ENCODE measurements around the gene TTLL9. TPM values are rescaled to one million over a fixed set of nuclear protein-coding genes. Genes with fewer than 3 reads are reported as not detected.

Gene TTLL9
- total and polyA plus RNA-seq, 2 of the 13 experiments (the other 11 are each of a cell fraction or from before 2014, with no cell fraction given), result not detected

DNA sequence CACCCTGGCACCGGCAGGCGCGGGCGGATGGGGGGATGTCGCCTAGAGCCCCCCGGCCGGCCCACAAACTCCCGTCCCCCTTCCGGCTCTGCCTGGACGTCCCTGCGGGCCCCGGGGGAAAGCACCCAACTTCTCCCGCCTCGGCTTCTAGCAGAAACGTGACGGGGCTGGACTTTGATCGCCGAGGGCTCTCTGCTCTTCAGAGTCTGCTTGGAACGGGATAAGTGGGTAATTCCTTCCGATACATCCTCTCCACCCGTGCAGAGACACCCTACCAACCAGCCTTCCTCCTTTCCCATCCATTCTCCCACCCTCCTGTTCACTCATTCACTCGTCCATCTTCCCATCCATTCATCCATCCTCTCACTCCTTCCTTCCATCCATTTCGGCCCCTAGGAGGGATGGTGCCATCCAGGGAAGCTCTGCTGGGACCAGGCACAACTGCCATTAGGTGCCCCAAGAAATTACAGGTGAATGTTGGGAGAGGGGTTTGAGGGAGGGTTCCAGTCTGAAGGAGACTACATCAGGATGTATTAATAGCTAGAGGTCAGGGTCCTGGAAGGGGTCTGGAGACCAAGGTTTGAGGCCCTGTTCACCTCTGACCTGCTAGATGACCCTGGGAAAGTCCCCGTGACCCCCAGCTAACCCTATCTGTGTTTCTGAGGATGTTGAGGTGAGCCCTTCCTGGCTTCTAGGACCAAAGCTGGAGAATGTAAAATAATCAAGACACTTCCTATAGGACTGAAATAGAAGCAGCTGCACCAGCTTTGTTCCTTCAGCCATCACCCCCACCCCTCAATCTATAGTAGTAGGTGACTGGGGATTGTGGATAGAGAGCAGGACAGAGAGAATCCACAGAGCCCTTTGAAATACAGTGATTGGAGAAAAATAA lies 538 bp downstream of the TTLL9 start (continued):
- TF ChIP-seq, protein P1, sequence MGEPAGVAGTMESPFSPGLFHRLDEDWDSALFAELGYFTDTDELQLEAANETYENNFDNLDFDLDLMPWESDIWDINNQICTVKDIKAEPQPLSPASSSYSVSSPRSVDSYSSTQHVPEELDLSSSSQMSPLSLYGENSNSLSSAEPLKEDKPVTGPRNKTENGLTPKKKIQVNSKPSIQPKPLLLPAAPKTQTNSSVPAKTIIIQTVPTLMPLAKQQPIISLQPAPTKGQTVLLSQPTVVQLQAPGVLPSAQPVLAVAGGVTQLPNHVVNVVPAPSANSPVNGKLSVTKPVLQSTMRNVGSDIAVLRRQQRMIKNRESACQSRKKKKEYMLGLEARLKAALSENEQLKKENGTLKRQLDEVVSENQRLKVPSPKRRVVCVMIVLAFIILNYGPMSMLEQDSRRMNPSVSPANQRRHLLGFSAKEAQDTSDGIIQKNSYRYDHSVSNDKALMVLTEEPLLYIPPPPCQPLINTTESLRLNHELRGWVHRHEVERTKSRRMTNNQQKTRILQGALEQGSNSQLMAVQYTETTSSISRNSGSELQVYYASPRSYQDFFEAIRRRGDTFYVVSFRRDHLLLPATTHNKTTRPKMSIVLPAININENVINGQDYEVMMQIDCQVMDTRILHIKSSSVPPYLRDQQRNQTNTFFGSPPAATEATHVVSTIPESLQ (CRISPR knock-in tag; conservative IDR thresholded peaks at IDR 0.05), result no peak
- TF ChIP-seq, protein P2, sequence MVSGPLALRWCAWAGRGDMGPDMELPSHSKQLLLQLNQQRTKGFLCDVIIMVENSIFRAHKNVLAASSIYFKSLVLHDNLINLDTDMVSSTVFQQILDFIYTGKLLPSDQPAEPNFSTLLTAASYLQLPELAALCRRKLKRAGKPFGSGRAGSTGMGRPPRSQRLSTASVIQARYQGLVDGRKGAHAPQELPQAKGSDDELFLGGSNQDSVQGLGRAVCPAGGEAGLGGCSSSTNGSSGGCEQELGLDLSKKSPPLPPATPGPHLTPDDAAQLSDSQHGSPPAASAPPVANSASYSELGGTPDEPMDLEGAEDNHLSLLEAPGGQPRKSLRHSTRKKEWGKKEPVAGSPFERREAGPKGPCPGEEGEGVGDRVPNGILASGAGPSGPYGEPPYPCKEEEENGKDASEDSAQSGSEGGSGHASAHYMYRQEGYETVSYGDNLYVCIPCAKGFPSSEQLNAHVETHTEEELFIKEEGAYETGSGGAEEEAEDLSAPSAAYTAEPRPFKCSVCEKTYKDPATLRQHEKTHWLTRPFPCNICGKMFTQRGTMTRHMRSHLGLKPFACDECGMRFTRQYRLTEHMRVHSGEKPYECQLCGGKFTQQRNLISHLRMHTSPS (CRISPR knock-in tag; IDR thresholded peaks at IDR 0.05; ENCODE audit: low read depth), result no peak
- TF ChIP-seq, protein P3, sequence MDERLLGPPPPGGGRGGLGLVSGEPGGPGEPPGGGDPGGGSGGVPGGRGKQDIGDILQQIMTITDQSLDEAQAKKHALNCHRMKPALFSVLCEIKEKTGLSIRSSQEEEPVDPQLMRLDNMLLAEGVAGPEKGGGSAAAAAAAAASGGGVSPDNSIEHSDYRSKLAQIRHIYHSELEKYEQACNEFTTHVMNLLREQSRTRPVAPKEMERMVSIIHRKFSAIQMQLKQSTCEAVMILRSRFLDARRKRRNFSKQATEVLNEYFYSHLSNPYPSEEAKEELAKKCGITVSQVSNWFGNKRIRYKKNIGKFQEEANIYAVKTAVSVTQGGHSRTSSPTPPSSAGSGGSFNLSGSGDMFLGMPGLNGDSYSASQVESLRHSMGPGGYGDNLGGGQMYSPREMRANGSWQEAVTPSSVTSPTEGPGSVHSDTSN (CRISPR knock-in tag; IDR thresholded peaks at IDR 0.05), result no peak
- TF ChIP-seq, protein P4, sequence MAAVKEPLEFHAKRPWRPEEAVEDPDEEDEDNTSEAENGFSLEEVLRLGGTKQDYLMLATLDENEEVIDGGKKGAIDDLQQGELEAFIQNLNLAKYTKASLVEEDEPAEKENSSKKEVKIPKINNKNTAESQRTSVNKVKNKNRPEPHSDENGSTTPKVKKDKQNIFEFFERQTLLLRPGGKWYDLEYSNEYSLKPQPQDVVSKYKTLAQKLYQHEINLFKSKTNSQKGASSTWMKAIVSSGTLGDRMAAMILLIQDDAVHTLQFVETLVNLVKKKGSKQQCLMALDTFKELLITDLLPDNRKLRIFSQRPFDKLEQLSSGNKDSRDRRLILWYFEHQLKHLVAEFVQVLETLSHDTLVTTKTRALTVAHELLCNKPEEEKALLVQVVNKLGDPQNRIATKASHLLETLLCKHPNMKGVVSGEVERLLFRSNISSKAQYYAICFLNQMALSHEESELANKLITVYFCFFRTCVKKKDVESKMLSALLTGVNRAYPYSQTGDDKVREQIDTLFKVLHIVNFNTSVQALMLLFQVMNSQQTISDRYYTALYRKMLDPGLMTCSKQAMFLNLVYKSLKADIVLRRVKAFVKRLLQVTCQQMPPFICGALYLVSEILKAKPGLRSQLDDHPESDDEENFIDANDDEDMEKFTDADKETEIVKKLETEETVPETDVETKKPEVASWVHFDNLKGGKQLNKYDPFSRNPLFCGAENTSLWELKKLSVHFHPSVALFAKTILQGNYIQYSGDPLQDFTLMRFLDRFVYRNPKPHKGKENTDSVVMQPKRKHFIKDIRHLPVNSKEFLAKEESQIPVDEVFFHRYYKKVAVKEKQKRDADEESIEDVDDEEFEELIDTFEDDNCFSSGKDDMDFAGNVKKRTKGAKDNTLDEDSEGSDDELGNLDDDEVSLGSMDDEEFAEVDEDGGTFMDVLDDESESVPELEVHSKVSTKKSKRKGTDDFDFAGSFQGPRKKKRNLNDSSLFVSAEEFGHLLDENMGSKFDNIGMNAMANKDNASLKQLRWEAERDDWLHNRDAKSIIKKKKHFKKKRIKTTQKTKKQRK (IDR thresholded peaks at IDR 0.05; ENCODE audit: low read length), result no peak
- TF ChIP-seq EZH2 (conservative IDR thresholded peaks at IDR 0.05; ENCODE audit: low read depth, low read length) (peak; percentile 86; the same call in 1 of the 2 replicates), ZMYM4 (CRISPR knock-in tag; IDR thresholded peaks at IDR 0.05) (no peak), POLR2G (IDR thresholded peaks at IDR 0.05; ENCODE audit: low read depth, low read length) (no peak), CENPT (CRISPR knock-in tag; IDR thresholded peaks at IDR 0.05; ENCODE audit: low read depth) (no peak), ZNF883 (CRISPR knock-in tag; IDR thresholded peaks at IDR 0.05; ENCODE audit: not compliant biosample characterization) (no peak), LCORL (IDR thresholded peaks at IDR 0.05) (no peak), LCORL (CRISPR knock-in tag; IDR thresholded peaks at IDR 0.05) (0 out of 2 replicates have a peak, but pooled peaks have one; percentile 28), SP140L (CRISPR knock-in tag; IDR thresholded peaks at IDR 0.05; ENCODE audit: borderline replicate concordance) (no peak), ISL2 (CRISPR knock-in tag; IDR thresholded peaks at IDR 0.05) (peak; percentile 12; the same call in 1 of the 2 replicates)
- TF ChIP-seq, protein P5, sequence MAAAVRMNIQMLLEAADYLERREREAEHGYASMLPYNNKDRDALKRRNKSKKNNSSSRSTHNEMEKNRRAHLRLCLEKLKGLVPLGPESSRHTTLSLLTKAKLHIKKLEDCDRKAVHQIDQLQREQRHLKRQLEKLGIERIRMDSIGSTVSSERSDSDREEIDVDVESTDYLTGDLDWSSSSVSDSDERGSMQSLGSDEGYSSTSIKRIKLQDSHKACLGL (CRISPR knock-in tag; IDR thresholded peaks at IDR 0.05), result no peak
- TF ChIP-seq, protein P6, sequence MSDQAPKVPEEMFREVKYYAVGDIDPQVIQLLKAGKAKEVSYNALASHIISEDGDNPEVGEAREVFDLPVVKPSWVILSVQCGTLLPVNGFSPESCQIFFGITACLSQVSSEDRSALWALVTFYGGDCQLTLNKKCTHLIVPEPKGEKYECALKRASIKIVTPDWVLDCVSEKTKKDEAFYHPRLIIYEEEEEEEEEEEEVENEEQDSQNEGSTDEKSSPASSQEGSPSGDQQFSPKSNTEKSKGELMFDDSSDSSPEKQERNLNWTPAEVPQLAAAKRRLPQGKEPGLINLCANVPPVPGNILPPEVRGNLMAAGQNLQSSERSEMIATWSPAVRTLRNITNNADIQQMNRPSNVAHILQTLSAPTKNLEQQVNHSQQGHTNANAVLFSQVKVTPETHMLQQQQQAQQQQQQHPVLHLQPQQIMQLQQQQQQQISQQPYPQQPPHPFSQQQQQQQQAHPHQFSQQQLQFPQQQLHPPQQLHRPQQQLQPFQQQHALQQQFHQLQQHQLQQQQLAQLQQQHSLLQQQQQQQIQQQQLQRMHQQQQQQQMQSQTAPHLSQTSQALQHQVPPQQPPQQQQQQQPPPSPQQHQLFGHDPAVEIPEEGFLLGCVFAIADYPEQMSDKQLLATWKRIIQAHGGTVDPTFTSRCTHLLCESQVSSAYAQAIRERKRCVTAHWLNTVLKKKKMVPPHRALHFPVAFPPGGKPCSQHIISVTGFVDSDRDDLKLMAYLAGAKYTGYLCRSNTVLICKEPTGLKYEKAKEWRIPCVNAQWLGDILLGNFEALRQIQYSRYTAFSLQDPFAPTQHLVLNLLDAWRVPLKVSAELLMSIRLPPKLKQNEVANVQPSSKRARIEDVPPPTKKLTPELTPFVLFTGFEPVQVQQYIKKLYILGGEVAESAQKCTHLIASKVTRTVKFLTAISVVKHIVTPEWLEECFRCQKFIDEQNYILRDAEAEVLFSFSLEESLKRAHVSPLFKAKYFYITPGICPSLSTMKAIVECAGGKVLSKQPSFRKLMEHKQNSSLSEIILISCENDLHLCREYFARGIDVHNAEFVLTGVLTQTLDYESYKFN (CRISPR knock-in tag; conservative IDR thresholded peaks at IDR 0.05), result peak; percentile 47; the same call in 1 of the 2 replicates

Measured in HepG2 (cell line).